Measurements from ENCODE around the gene TMEM178B. TPM values are rescaled to one million over a fixed set of nuclear protein-coding genes. Genes with fewer than 3 reads are reported as not detected.
"Not testable (repeated sequence)": the region's sequence is repeated elsewhere in the genome, so short reads cannot be mapped to it uniquely, and the experiment has no call there.

Gene TMEM178B
- polyA plus RNA-seq, 1 donor (not counting 4 experiments of a cell fraction or from before 2014, with no cell fraction given): not detected

GRCh38 chr7:141177120-141177519 is 103.3 kb downstream of the TMEM178B start:
- FAIRE-seq; H3K79me2 ChIP-seq (ENCODE audit: control insufficient read depth, insufficient read depth, low read length); H2AFZ ChIP-seq (ENCODE audit: control insufficient read depth, low read length); H3K4me2 ChIP-seq (ENCODE audit: control insufficient read depth, extremely low read depth, insufficient read depth, low read depth, low read length); DNase-seq (ENCODE audit: low read depth, low spot score); dilution Hi-C loops (cut with MboI; ENCODE audit: extremely low pct_ligation_motif_present, low sequenced_read_pairs); H3K9me3 ChIP-seq (ENCODE audit: control insufficient read depth, low read depth, low read length); H3K4me1 ChIP-seq (ENCODE audit: control insufficient read depth, extremely low read depth, insufficient read depth, low read length); H3K4me3 ChIP-seq (ENCODE audit: control insufficient read depth in 2 of 3, extremely low read depth in 1 of 3, insufficient read depth in 2 of 3, low read depth in 1 of 3, low read length in 3 of 3); H3K9ac ChIP-seq (ENCODE audit: control insufficient read depth, extremely low read depth, insufficient read depth, low read length); H3K27me3 ChIP-seq (ENCODE audit: control insufficient read depth, extremely low read depth, insufficient read depth, low read length); H4K20me1 ChIP-seq (ENCODE audit: control insufficient read depth, extremely low read depth, insufficient read depth, low read length); H3K9me1 ChIP-seq (ENCODE audit: control insufficient read depth, extremely low read depth, insufficient read depth, low read length); H3K36me3 ChIP-seq (ENCODE audit: control insufficient read depth in 2 of 2, extremely low read depth in 1 of 2, insufficient read depth in 2 of 2, low read length in 2 of 2); H3K27ac ChIP-seq (ENCODE audit: control insufficient read depth, insufficient read depth, low read length): not testable (repeated sequence)

- no peaks in the 10 kb centered on the region for H4K20me1 ChIP-seq (ENCODE audit: control insufficient read depth, extremely low read depth, insufficient read depth, low read length)
- H3K4me3 ChIP-seq (ENCODE audit: control insufficient read depth in 2 of 3, extremely low read depth in 1 of 3, insufficient read depth in 2 of 3, low read depth in 1 of 3, low read length in 3 of 3): no peak overlapping the region
- no peaks in the 10 kb centered on the region for H3K27me3 ChIP-seq (ENCODE audit: control insufficient read depth, extremely low read depth, insufficient read depth, low read length)
- FAIRE-seq (no peak), DNase-seq (ENCODE audit: low read depth, low spot score) (no peak)
- H3K9ac ChIP-seq (ENCODE audit: control insufficient read depth, extremely low read depth, insufficient read depth, low read length): no peak overlapping the region
- no peaks in the 10 kb centered on the region for H3K4me1 ChIP-seq (ENCODE audit: control insufficient read depth, extremely low read depth, insufficient read depth, low read length)
- no peak overlapping the region for H2AFZ ChIP-seq (ENCODE audit: control insufficient read depth, low read length)
- no peaks in the 10 kb centered on the region for H3K9me1 ChIP-seq (ENCODE audit: control insufficient read depth, extremely low read depth, insufficient read depth, low read length)
- H3K4me2 ChIP-seq (ENCODE audit: control insufficient read depth, extremely low read depth, insufficient read depth, low read depth, low read length): no peak overlapping the region
- H3K9me3 ChIP-seq (ENCODE audit: control insufficient read depth, low read depth, low read length): no peaks in the 10 kb centered on the region
- H3K79me2 ChIP-seq (ENCODE audit: control insufficient read depth, insufficient read depth, low read length): no peaks in the 10 kb centered on the region
- dilution Hi-C loops (cut with MboI; ENCODE audit: extremely low pct_ligation_motif_present, low sequenced_read_pairs): no loop called here
- H3K36me3 ChIP-seq (ENCODE audit: control insufficient read depth in 2 of 2, extremely low read depth in 1 of 2, insufficient read depth in 2 of 2, low read length in 2 of 2): no peaks in the 10 kb centered on the region
- H3K27ac ChIP-seq (ENCODE audit: control insufficient read depth, insufficient read depth, low read length): no peak overlapping the region
- no peak for TF ChIP-seq CTCF (optimal IDR thresholded peaks at IDR 0.05 in 1 of 3, IDR thresholded peaks at IDR 0.05 in 1 of 3, conservative IDR thresholded peaks at IDR 0.05 in 1 of 3; ENCODE audit: extremely low read depth in 1 of 3, insufficient read depth in 2 of 3, low read length in 3 of 3)
- TF ChIP-seq EZH2 (IDR thresholded peaks at IDR 0.05; ENCODE audit: low read length): no peak
Measured at GRCh38 chr7:141178486-141179135, 104.7 kb downstream of the TMEM178B start.

- Histone ChIP-seq H3K4me2 (ENCODE audit: control insufficient read depth, extremely low read depth, insufficient read depth, low read depth, low read length) (no peak overlapping the region), H3K9me3 (ENCODE audit: control insufficient read depth, low read depth, low read length) (no peaks in the 10 kb centered on the region), H3K27me3 (ENCODE audit: control insufficient read depth, extremely low read depth, insufficient read depth, low read length) (no peaks in the 10 kb centered on the region), H3K9me1 (ENCODE audit: control insufficient read depth, extremely low read depth, insufficient read depth, low read length) (no peaks in the 10 kb centered on the region), H3K4me1 (ENCODE audit: control insufficient read depth, extremely low read depth, insufficient read depth, low read length) (no peaks in the 10 kb centered on the region), H4K20me1 (ENCODE audit: control insufficient read depth, extremely low read depth, insufficient read depth, low read length) (no peaks in the 10 kb centered on the region), H2AFZ (ENCODE audit: control insufficient read depth, low read length) (no peak overlapping the region), H3K36me3 (ENCODE audit: control insufficient read depth in 2 of 2, extremely low read depth in 1 of 2, insufficient read depth in 2 of 2, low read length in 2 of 2) (no peaks in the 10 kb centered on the region), H3K4me3 (ENCODE audit: control insufficient read depth in 2 of 3, extremely low read depth in 1 of 3, insufficient read depth in 2 of 3, low read depth in 1 of 3, low read length in 3 of 3) (no peak overlapping the region), H3K79me2 (ENCODE audit: control insufficient read depth, insufficient read depth, low read length) (no peaks in the 10 kb centered on the region), H3K27ac (ENCODE audit: control insufficient read depth, insufficient read depth, low read length) (no peak overlapping the region), H3K9ac (ENCODE audit: control insufficient read depth, extremely low read depth, insufficient read depth, low read length) (no peak overlapping the region)
- FAIRE-seq (no peak), DNase-seq (ENCODE audit: low read depth, low spot score) (no peak)
- dilution Hi-C loops (cut with MboI; ENCODE audit: extremely low pct_ligation_motif_present, low sequenced_read_pairs): no loop called here
- TF ChIP-seq EZH2 (IDR thresholded peaks at IDR 0.05; ENCODE audit: low read length) (no peak), CTCF (optimal IDR thresholded peaks at IDR 0.05 in 1 of 3, IDR thresholded peaks at IDR 0.05 in 1 of 3, conservative IDR thresholded peaks at IDR 0.05 in 1 of 3; ENCODE audit: extremely low read depth in 1 of 3, insufficient read depth in 2 of 3, low read length in 3 of 3) (no peak)
Measured at GRCh38 chr7:141181812-141182211, 107.9 kb downstream of the TMEM178B start.
